ENCODE results near the gene GTF3C5.
"Not testable (repeated sequence)": the region's sequence is repeated elsewhere in the genome, so short reads cannot be mapped to it uniquely, and the experiment has no call there.

The GTF3C5 gene

DNA sequence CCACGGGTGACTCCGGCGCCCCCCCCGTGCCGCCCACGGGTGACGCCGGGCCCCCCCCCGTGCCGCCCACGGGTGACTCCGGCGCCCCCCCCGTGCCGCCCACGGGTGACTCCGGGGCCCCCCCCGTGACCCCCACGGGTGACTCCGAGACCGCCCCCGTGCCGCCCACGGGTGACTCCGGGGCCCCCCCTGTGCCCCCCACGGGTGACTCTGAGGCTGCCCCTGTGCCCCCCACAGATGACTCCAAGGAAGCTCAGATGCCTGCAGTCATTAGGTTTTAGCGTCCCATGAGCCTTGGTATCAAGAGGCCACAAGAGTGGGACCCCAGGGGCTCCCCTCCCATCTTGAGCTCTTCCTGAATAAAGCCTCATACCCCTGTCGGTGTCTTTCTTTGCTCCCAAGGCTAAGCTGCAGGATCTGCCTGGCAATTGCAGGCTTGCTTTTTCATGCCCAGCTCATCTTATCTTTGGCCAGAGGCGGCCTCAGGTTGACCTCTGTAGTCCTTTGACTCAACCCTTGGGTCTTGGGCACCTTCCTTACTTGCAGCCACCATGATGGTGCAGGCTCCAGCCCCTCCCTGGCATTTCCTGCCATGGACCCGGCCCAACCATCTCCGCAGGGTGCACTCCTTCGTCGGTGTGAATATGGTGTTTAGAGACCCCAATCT is 40.8 kb downstream of the GTF3C5 start:
- DNase-seq (ENCODE audit: low spot score) = no peak

DNA sequence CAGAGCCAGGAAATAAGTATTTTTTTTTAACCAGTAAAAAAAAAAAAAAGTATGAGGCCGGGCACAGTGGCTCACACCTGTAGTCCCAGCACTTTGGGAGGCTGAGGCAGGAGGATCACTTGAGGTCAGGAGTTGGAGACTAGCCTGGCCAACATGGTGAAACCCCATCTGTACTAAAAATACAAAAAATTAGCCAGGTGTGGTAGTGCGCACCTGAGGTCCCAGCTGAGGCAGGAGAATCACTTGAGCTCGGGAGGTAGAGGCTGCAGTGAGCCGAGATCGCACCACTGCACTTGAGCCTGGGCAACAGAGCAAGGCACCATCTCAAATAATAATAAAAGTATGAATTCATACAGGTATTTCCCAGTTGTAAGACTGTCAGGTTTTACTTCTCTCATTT is 41.4 kb downstream of the GTF3C5 start:
- not testable (repeated sequence) for DNase-seq (ENCODE audit: low spot score)

DNA sequence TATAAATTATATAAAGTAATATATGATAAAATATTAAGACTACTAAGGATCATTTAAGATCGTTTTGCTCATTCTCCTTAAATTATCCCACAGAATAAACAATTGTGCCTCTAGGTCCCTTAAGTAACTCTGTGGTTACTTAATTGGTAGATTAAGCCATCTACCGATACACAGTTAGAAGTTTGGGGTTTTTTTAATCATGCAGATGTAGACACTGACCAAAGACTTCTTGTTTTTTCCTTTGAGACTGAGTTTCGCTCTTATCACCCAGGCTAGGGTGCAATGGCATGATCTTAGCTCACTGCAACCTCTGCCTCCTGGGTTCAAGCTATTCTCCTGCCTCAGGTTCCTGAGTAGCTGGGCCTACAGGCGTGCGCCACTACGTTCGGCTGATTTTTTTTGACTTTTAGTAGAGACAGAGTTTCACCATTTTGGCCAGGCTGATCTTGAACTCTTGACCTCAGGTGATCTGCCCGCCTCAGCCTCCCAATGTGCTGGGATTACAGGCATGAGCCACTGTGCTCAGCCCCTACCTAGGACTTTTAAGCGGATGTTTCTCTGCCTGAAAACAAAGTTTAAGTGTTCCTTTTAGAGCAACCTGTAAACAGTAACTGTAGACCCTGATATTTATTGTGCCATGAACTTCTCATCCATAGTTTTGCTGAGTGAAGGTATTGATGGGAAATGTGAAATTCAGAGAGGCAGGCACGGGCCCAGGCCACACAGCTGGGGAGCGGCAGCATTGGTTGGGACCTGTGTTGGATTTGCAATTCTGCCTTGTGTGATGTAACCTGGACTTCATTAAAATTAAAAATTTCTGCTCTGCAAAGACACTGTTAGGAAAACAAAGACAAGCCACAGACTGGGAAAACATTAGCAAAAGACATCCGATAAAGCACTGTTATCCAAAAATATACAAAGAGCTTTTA is 42.6 kb downstream of the GTF3C5 start:
- no peak for DNase-seq (ENCODE audit: low spot score)

DNA sequence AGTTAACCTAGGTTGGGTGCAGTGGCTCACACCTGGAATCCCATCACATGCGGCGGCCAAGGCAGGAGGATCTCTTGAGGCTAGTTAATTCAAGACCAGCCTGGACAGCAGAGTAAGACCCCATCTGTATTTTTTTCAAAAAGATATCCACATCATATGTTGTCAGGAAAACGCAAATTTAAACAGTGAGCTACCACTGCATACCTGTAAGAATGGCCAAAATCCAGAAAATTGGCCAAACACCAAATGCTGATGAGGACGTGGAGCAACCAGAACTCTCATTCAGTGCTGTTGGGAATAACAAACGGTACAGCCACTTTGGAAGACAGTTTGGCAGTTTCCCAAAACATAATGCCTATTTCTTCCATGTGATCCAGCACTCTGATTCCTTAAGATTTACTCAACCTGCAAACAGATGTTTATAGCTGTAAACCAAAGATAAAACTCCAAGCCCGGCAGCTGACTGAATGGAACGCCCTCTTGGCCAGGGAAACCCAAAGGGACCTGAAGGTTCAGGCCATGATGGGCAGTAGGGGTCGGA is 43.4 kb downstream of the GTF3C5 start:
- DNase-seq (ENCODE audit: low spot score) = no peak

DNA sequence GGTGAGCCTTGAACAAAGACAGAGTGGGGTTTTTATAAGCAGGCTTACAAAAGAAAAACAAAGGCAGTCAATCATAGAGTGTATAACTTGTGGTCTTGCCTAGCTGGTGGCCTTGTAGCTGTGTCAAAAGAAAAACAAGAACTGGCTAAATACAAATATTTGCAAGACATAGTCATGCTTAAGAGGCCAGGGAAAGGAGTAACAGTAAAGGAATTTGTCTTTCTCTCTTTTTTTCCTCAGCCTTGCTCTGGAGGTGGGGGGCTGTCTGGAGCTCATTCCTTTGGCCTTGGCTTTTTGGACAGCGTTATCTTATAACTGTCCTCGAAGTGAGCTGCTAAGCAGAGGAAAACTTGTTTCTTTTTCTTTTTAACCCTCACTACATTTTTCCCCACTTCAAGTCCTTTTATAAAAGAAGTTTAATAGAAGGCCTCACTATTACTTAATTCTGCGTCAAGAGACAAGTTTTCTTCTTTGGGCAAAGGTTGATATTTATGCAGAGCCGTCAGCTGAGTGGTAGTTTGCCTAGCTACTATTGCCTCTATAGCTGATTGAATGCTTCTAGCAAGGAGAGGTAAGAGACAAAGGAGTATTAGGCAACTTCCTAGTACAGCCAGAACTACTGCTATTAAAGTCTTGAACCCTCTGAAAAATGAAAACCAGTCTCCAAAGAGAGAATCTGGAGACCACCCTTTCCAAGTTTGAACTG is 45.3 kb downstream of the GTF3C5 start:
- no peak for DNase-seq (ENCODE audit: low spot score)

DNA sequence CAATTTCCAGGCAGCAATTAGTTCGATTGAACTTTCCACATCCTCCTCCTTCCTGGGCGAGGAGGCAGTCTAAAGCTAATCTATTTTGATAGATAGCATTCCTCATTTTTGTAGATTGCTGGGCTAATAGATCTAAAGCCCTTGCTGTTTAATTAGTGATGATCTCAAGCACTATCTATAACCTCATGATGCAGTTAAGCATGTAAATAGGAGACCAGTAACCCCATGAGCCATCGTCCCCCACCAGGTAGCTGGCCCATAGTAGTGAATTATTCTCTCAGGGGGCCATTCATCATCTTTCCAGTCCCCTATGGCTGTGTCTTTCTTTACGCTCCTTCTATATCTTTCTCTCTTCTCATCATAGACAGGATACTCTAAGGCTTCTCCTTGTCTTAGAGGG is 45.9 kb downstream of the GTF3C5 start:
- DNase-seq (ENCODE audit: low spot score) = no peak

DNA sequence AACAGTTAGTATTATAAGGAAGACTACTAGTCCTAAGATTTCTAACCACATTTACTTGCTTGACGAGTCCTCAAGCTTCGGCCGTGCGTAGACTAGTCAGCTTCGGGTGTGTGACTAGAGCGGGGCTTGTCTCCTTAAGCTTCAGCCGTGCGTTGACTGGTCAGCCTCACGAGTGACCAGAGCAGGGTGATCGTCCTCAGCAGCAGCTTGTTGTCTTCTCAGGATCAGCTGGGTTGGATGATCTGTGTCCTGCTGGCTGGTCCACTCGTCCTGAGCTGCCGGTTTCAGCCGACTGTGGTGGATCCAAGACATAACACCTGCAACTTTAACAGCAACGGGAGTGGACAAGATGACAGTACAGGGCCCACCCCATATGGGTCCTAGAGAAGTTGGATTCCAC is 47.7 kb downstream of the GTF3C5 start:
- no peak for DNase-seq (ENCODE audit: low spot score)

DNA sequence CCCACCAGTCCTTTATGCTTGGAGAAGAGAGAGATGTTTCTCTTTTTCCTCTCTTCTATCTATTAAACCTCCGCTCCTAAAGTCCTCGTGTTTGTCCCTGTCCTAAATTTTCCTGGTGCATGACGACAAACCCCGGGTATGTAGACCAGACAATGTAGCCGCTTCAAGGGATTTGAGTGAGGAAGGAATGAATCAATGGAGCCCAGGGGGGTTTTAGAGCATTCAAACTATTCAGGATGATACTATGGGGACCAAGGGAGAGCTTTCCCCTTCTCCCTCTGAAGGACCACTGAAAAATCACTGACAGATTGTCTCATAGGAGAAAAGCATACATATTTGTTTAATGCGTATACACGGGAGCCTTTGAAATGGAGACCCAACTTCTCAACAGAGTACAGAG is 49.4 kb downstream of the GTF3C5 start:
- DNase-seq (ENCODE audit: low spot score) = no peak

DNA sequence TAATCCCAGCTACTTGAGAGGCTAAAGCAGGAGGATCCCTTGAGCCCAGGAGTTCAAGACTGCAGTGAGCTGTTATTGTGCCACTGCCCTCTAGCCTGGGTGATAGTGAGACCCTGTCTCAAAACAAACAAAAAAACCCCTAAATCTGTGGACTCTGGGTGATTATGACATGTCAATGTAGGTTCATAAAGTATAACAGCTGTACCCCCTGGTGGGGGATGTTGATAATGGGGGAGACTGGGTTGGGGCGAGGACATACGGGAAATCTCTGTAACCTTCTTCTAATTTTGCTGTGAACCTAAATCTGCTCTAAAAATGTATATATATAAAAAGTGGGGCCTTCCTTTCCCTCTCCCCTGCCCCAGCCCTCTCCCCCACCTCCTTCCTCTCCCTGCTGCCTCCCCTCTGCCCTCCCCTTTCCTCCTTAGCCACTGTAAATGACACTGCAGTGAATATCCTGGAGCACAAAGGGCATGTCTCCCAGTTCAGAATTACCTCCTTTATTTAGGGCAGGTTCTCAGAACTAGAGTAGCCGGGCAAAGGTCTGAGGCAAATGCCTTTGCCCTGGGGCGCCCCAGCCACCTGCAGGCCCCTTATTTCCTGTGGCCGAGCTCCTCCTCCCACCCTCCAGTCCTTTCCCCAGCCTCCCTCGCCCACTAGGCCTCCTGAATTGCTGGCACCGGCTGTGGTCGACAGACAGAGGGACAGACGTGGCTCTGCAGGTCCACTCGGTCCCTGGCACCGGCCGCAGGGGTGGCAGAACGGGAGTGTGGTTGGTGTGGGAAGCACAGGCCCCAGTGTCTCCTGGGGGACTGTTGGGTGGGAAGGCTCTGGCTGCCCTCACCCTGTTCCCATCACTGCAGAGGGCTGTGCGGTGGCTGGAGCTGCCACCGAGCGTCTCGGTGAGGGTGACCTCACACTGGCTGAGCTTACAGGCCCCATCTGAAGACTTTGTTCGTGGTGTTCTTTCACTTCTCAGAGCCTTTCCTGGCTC is 50.3 kb downstream of the GTF3C5 start:
- not testable (repeated sequence) for DNase-seq (ENCODE audit: low spot score)

DNA sequence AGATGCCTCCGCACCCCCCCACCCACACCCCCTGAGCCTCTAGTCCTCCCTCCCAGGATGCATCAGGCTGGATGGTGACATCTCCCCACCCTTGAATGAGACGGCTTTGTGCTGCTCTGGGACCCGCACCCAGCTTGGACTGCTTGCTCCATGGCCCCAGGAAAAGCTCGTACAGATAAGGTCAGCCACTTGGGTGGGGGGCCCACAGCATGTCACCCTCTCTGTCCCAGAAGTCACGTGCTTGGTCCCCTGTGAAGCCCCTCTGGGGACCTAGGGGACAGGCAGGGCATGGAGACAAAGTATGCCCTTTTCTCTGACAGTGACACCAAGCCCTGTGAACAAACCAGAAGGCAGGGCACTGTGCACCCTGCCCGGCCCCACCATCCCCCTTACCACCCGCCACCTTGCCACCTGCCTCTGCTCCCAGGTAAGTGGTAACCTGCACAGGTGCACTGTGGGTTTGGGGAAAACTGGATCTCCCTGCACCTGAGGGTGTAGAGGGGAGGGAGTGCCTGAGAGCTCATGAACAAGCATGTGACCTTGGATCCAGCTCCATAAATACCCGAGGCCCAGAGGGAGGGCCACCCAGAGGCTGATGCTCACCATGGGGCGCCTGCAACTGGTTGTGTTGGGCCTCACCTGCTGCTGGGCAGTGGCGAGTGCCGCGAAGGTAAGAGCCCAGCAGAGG is 51.3 kb downstream of the GTF3C5 start:
- DNase-seq (ENCODE audit: low spot score) = not testable (repeated sequence)

DNA sequence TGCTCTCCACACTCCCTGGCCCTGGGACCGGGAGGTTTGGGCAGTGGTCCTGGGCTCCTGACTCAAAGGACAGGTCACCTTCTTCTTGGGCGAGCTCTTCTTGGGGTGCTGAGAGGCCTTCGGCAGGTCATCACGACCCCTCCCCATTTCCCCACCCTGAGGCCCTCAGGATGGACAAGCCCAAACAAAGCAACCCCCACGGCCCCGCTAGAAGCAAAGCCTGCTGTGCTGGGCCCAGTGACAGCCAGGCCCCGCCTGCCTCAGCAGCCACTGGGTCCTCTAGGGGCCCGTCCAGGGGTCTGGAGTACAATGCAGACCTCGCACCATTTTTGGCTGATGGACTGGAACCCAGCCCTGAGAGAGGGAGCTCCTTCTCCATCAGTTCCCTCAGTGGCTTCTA is 52.9 kb downstream of the GTF3C5 start:
- not testable (repeated sequence) for DNase-seq (ENCODE audit: low spot score)

DNA sequence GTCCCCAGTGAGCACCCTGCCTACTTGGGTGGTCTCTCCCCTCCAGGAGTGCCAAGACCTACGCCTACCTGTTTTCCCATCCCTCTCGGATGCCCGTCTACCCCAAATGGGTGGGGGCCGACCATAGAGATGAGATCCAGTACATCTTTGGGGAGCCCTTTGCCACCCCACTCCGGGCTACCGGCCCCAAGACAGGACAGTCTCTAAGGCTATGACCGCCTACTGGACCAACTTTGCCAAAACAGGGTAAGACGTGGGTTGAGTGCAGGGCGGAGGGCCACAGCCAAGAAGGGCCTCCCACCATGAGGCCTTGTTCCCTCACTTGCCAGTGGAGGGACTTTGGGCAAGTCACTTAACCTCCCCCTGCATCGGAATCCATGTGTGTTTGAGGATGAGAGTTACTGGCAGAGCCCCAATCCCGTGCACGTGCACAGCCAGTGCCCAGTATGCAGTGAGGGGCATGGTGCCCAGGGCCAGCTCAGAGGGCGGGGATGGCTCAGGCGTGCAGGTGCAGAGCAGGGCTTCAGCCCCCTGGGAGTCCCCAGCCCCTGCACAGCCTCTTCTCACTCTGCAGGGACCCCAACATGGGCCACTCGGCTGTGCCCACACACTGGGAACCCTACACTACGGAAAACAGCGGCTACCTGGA is 55.5 kb downstream of the GTF3C5 start:
- DNase-seq (ENCODE audit: low spot score) = not testable (repeated sequence)

DNA sequence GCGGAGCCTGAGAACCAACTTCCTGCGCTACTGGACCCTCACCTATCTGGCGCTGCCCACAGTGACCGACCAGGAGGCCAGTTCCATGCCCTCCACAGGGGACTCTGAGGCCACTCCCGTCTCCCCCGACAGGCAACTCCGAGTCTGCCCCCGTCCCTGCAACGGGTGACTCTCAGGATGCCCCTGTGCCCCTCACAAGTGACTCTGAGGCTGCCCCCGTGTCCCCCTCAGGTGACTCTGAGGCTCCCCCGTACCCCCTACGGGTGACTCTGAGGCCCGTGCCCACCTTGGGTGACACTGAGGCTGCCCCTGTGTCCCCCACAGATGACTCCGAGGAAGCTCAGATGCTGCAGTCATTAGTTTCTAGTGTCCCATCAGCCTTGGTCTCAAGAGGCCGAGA is 56.1 kb downstream of the GTF3C5 start:
- no peak for DNase-seq (ENCODE audit: low spot score)

DNA sequence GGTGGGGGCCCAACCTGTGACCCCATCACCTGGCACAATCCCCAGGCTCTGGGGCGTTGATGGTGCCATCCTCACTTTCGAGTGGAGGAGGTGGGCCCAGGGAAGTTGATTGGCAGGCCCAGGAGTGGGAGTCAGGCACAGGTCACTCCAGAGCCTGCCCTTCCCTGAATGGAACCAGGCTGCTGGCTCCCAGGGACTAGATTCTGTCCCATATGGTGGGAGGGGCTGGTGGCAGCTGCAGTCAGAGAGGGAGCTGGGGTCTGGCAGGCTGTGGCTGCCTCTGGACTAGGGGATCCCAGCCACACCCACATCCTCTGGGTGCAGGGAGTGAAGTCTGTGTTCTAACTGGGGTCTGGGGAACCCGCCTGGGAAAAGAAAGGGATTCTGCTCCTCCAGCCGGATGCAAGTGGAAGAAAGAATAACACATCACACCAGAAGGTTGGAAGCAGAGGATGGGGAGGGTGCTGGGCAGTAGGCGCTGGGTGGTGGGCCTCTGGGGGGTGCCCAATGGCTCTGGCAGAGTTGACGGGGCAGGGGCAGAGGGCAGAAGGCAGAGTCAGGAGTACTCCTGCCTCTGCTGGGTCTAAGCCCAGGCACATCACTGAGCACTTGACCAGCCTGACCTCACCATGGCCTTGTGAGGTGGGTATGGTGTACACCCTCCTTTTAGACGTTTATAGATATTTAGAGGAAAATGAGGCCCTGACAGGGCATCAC is 56.8 kb downstream of the GTF3C5 start:
- no peak for DNase-seq (ENCODE audit: low spot score)

DNA sequence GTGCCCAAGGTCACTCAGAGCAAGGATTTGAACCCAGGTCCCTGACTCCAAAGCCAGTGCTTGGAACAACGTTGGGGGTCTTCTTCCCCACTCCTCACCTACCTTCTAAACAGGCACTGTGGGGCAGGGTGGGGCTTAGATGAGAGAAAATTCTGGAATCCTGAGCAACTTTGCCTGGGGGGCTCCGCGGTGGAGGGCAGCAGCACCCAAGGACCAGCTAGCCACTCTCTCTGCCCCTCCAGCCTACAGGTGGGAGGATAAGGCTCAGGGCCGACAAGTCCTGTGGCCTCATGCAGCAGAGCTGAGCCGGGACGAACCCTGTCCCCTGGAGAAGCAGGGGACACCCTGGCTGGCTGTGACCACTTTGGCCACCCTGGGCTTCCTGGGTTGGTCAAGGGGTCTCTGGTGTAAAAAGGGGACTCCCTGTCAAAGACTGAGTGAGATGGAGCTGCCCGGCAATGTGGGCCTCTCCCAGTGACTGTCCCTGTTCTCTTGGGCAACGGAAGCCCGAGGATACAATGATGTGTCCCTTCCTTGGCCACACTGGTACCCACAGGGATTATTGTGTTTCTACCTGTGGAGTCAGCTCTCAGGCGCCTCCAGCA is 57.5 kb downstream of the GTF3C5 start:
- DNase-seq (ENCODE audit: low spot score) = no peak

DNA sequence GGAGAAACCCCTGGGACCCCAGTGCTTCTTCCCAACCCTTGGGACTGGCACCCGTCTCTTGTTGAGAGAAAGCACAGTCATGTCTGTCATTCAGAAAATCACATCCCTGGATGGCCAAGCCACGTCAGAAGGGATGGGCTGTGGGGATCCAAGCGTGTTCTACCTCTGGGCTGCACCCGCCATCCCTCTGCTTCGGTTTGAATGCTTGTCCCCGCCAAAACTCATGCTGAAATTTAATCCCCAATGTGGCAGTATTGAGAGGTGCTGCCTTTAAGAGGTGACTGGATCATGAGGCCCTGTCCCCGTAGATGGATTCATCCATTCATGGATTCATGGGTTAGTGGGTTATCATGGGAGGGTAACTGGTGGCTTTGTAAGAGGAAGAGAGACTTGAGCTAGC is 58.0 kb downstream of the GTF3C5 start:
- no peak for DNase-seq (ENCODE audit: low spot score)

DNA sequence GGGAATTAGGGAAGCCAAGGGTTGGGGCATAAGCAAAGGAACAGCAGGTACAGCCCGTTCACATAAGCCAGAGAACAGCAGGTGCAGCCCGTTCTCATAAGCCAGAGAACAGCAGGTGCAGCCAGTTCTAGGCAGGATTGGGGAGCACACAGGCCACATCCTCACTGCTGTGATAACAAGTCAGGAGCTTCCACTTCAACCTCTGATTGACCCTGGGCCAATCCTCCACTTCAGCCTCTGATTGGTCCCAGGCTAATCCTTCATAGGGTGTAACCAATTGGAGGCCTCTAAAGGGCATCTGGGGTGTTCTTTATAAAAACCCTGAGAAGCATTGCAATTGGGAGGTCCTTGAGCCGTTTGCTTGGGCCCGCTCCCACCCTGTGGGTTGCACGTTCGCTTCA is 58.5 kb downstream of the GTF3C5 start:
- no peak for DNase-seq (ENCODE audit: low spot score)

DNA sequence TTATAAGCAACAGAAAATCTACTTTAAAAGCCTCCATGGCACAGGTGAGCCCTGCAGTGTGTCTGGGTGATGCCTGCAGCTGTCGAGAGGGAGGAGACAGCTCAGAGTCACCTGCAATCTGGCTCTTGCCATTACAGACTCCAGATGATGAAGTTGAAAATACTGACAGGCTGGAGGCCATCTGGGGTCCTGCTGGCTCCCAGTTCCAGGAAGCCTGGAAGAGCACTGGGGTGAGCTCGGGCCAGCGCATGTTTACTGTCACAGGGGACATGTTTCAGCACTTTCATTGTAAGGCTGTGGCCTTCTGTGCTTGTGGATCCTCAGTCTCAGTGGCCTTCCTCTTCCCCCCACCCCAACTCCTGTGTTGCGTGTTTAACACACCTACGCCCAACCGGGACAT is 59.4 kb downstream of the GTF3C5 start:
- DNase-seq (ENCODE audit: low spot score) = no peak

DNA sequence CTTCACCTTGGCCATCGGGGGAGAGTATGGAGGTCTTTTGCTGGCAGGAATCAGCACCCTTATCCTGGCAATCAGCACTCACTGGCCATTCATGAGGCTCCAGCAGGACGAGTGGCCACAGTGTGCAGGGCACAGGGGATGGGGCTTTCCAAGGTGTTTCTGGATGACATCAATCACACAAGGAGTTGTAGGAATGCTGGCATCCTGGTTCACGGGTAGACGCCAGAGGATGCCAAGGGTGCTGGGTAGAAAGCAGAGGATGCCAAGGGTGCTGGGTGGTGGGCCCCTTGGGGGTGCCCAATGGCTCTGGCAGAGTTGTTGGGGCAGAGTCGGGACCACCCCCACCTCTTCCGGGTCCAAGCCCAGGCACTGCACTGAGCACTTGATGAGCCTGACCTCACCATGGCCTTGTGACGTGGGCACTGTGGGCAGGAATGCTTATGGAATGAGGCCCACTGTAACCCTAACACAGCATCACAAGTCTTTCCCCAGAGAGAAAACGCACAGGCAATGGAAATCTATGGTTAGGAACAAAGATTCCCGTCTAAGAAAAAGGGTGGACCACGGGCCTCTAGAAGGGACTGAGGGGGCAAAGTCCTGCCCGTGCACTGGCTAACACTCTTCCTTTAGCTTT is 60.1 kb downstream of the GTF3C5 start:
- DNase-seq (ENCODE audit: low spot score) = no peak
